Duodenal mucosa (tissue), 2 donors: Measurements from ENCODE around the gene CCL13.

Experiments used
- H3K27ac ChIP-seq: one replicate; pipeline ENCODE4 v1.7.0; 2013; ENCODE audit warnings: low read depth, low read length
- H3K27me3 ChIP-seq, 2 donors: one replicate each; pipeline ENCODE4 v1.7.0; 2013; ENCODE audit warnings: low read length in 2 of 2, control low read depth in 1 of 2; ENCODE audit not compliant: insufficient read depth in 2 of 2, control insufficient read depth in 1 of 2
- H3K36me3 ChIP-seq, 2 donors: one replicate each; pipeline ENCODE4 v1.7.0; 2013; ENCODE audit warnings: low read length in 2 of 2, control low read depth in 1 of 2; ENCODE audit not compliant: insufficient read depth in 2 of 2, control insufficient read depth in 1 of 2
- H3K4me1 ChIP-seq, 2 donors: one replicate each; pipeline ENCODE4 v1.7.0; 2013; ENCODE audit warnings: low read length in 2 of 2, control low read depth in 1 of 2; ENCODE audit not compliant: insufficient read depth in 2 of 2, control insufficient read depth in 1 of 2
- H3K4me3 ChIP-seq, 2 donors: one replicate each; pipeline ENCODE4 v1.7.0; 2013; ENCODE audit warnings: low read length in 2 of 2, low read depth in 1 of 2
- H3K9ac ChIP-seq, 2 donors: one replicate each; pipeline ENCODE4 v1.7.0; 2013; ENCODE audit warnings: low read length in 2 of 2, low read depth in 1 of 2
- H3K9me3 ChIP-seq, 2 donors: one replicate each; pipeline ENCODE4 v1.7.0; 2013; ENCODE audit warnings: low read length in 2 of 2, control low read depth in 1 of 2; ENCODE audit not compliant: control insufficient read depth in 1 of 2

CCL13 gene

GRCh38 chr17:34337701-34338100, 18.6 kb upstream of the CCL13 start:
- Histone ChIP-seq H3K9ac (no peak overlapping the region), H3K9me3 (no peaks in the 10 kb centered on the region), H3K27ac (no peak overlapping the region), H3K36me3 (no peaks in the 10 kb centered on the region), H3K27me3 (no peaks in the 10 kb centered on the region), H3K4me1 (no peaks in the 10 kb centered on the region), H3K4me3 (no peak overlapping the region)

DNA sequence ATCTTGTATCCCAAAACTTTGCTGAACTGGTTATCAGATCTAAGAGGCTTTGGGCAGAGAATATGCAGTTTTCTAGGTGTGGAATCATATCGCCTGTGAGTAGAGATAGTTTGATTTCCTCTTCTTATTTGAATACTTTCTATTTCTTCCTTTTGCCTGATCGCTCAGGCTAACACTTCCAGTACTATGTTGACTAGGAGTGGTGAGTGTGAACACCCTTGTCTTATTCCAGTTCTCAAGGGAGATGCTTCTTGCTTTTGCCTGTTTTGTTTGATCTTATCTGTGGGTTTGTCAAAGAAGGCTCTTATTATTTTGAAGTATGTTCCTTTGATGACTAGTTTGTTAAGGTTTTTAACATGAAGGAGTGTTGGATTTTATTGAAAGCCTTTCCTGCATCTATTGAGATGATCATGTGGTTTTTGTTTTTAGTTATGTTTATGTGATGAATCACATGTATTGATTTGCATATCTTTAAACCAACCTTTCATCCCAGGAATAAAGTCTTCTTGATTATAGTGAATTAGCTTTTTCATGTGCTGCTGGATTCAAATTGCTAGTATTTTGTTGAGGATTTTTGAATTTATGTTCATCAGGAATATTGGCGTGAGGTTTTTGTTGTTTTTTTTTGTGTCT, 17.0 kb upstream of the CCL13 start:
- no peaks in the 10 kb centered on the region for H3K27me3 ChIP-seq
- no peak overlapping the region for H3K9ac ChIP-seq
- H3K9me3 ChIP-seq, result no peaks in the 10 kb centered on the region
- no peaks in the 10 kb centered on the region for H3K36me3 ChIP-seq
- H3K4me3 ChIP-seq, result no peak overlapping the region
- H3K4me1 ChIP-seq, result no peaks in the 10 kb centered on the region
- no peak overlapping the region for H3K27ac ChIP-seq

- H3K9me3 ChIP-seq, result no peaks in the 10 kb centered on the region
- H3K27me3 ChIP-seq, result no peaks in the 10 kb centered on the region
- H3K4me1 ChIP-seq, result no peaks in the 10 kb centered on the region
- H3K27ac ChIP-seq, result no peak overlapping the region
- no peaks in the 10 kb centered on the region for H3K36me3 ChIP-seq
- H3K9ac ChIP-seq, result no peak overlapping the region
- H3K4me3 ChIP-seq, result no peak overlapping the region
These were observed 14.4 kb upstream of the CCL13 start for GRCh38 chr17:34341916-34342315.

GRCh38 chr17:34347063-34347462, 9.2 kb upstream of the CCL13 start:
- Histone ChIP-seq H3K9me3 (no peaks in the 10 kb centered on the region), H3K36me3 (no peaks in the 10 kb centered on the region), H3K9ac (no peak overlapping the region), H3K4me1 (no peaks in the 10 kb centered on the region), H3K27ac (no peak overlapping the region), H3K27me3 (no peaks in the 10 kb centered on the region), H3K4me3 (no peak overlapping the region)

DNA sequence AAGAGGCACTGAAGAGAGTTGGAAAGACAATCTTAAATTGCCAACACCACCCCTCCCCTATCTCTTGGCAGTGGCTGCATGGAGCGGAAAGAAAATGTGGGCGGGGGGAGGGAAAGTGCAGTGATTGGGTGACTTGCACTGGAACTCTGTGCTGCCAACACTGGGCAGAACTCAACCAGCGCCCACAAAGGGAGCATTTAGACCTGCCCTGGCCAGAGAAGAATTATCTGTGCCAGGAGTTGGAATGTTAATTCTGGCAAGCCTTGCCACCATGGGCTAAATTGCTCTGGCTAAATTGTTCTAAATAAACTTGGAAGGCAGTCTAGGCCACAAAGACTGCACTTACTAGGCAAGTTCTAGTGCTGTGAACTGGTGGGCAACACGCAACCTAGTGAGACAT, 6.5 kb upstream of the CCL13 start:
- Histone ChIP-seq H3K4me3 (no peak overlapping the region), H3K36me3 (no peaks in the 10 kb centered on the region), H3K27ac (no peak overlapping the region), H3K4me1 (no peaks in the 10 kb centered on the region), H3K9me3 (no peaks in the 10 kb centered on the region), H3K9ac (no peak overlapping the region), H3K27me3 (no peaks in the 10 kb centered on the region)

DNA sequence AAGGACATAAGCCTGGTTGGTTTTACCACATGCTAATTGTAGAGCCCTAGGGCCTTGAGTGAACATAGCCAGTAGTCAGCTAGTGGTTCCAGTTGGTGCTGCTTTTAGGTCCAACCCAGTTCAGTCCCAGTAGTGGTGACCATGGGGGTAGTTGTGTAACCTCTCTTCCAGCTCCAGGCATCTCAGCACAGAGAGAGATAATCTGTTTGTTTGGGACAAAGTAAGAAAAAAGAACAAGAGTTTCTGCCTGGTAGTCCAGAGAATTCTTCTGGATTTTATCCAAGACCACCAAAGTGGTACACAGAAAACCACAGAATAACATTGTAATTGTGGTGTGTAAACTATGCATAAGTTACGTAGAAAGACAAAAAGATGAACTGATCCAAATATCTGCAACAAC, 5.2 kb upstream of the CCL13 start:
- H3K9me3 ChIP-seq, result no peaks in the 10 kb centered on the region
- H3K27me3 ChIP-seq, result no peaks in the 10 kb centered on the region

DNA sequence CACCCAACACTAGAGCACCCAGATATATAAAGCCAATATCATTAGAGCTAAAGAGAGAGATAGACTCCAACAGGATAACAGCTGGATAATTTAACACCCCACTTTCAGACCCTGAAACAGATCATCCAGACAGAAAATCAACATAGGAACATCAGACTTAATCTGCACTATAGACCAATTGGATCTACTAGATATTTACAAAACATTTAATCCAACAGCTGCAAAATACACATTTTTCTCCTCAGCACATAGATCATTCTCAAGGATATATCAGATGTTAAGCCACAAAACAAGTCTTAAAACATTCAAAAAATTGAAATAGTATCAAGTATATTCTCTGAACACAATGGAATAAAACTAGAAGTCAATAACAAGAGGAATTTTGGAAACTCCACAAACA, 4.1 kb upstream of the CCL13 start:
- Histone ChIP-seq H3K9ac (no peak overlapping the region), H3K36me3 (no peaks in the 10 kb centered on the region), H3K4me1 (no peaks in the 10 kb centered on the region), H3K27me3 (no peaks in the 10 kb centered on the region), H3K9me3 (no peaks in the 10 kb centered on the region), H3K4me3 (no peak overlapping the region), H3K27ac (no peak overlapping the region)

More for the DNA sequence above, 5.2 kb upstream of the CCL13 start:
- H3K27ac ChIP-seq, result no peak overlapping the region
- H3K36me3 ChIP-seq, result no peaks in the 10 kb centered on the region
- H3K4me1 ChIP-seq, result no peaks in the 10 kb centered on the region
- H3K9ac ChIP-seq, result no peak overlapping the region
- no peak overlapping the region for H3K4me3 ChIP-seq

- no peak overlapping the region for H3K27ac ChIP-seq
- no peak overlapping the region for H3K4me3 ChIP-seq
- H3K27me3 ChIP-seq, result no peaks in the 10 kb centered on the region
- H3K9ac ChIP-seq, result no peak overlapping the region
- no peaks in the 10 kb centered on the region for H3K9me3 ChIP-seq
- H3K36me3 ChIP-seq, result no peaks in the 10 kb centered on the region
- H3K4me1 ChIP-seq, result no peaks in the 10 kb centered on the region
These were observed 1.6 kb upstream of the CCL13 start for GRCh38 chr17:34354637-34355036.

- Histone ChIP-seq H3K4me3 (no peak overlapping the region), H3K9ac (no peak overlapping the region), H3K27me3 (no peaks in the 10 kb centered on the region), H3K36me3 (no peaks in the 10 kb centered on the region), H3K9me3 (no peaks in the 10 kb centered on the region), H3K4me1 (no peaks in the 10 kb centered on the region), H3K27ac (no peak overlapping the region)
These were observed 1.1 kb downstream of the CCL13 start for GRCh38 chr17:34357398-34357797.

- Histone ChIP-seq H3K27me3 (no peaks in the 10 kb centered on the region), H3K9ac (no peak overlapping the region), H3K27ac (no peak overlapping the region), H3K9me3 (no peaks in the 10 kb centered on the region), H3K4me3 (no peak overlapping the region), H3K4me1 (no peaks in the 10 kb centered on the region), H3K36me3 (no peaks in the 10 kb centered on the region)
These were observed 2.4 kb downstream of the CCL13 start for GRCh38 chr17:34358631-34359030.
